D721Med (cell line): Measurements from ENCODE around the gene CCDC24.

Experiments
- DNase-seq: peaks from one replicate; pipeline ENCODE4 v3.0.0; 2011; ENCODE audit warnings: low spot score; ENCODE audit not compliant: insufficient read length
- FAIRE-seq: peaks from 2 replicates; lab custom pipeline; 2011; peaks lifted over from hg19 to GRCh38; lab: Jason Lieb, UNC
- TF ChIP-seq, protein P1 (sequence below): IDR thresholded peaks from 2 replicates; pipeline ENCODE4 v1.5.1; 2012; ENCODE audit warnings: mild to moderate bottlenecking, control low read depth; ENCODE audit not compliant: insufficient read depth; ENCODE audit errors: missing control alignments

CCDC24 gene

DNA sequence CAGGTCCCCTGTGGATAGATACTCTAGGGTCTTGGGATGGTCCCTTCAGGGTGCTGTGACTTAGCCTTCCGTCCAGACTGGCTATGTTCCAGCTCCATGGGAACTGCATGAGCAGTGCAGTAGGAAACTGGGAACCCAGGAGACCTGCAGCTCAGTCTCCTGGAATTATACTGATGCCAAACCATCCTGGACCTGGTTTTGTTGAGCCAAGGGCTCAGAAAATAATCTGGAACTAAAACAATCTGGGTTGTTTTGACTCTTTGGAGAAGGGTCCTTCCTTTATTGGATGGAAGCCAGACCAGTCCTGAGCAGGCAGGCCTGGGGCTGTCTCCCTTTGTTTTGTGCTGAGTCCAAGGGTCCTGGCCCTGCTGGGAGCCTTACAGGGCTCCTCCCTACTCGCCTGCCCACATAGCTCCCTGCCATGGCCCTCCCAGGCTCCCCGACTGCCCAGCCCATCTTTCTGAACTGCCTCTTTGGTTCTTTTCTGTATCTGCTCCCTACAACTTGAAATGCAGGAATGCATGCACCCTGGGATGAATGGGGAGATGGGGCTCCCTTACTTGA lies 43.4 kb upstream of the CCDC24 start:
- FAIRE-seq (no peak), DNase-seq (no peak)
- TF ChIP-seq, protein P1, sequence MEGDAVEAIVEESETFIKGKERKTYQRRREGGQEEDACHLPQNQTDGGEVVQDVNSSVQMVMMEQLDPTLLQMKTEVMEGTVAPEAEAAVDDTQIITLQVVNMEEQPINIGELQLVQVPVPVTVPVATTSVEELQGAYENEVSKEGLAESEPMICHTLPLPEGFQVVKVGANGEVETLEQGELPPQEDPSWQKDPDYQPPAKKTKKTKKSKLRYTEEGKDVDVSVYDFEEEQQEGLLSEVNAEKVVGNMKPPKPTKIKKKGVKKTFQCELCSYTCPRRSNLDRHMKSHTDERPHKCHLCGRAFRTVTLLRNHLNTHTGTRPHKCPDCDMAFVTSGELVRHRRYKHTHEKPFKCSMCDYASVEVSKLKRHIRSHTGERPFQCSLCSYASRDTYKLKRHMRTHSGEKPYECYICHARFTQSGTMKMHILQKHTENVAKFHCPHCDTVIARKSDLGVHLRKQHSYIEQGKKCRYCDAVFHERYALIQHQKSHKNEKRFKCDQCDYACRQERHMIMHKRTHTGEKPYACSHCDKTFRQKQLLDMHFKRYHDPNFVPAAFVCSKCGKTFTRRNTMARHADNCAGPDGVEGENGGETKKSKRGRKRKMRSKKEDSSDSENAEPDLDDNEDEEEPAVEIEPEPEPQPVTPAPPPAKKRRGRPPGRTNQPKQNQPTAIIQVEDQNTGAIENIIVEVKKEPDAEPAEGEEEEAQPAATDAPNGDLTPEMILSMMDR: no peak

DNA sequence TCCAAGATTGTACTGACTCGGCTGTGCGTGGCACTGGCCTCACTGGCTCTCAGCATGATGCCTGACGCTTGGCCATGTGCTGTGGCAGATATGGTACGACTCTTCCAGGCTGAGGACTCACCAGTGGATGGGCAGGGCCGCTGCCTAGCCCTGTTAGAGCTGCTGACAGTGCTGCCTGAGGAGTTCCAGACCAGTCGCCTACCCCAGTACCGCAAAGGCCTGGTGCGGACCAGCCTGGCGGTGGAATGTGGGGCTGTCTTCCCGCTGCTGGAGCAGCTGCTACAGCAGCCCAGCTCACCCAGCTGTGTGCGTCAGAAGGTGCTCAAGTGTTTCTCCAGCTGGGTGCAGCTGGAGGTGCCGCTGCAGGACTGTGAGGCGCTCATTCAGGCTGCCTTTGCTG lies 41.7 kb upstream of the CCDC24 start:
- no peak for FAIRE-seq
- DNase-seq: no peak
- TF ChIP-seq, protein P1: no peak

GRCh38 chr1:43951021-43951985 lies 40.1 kb upstream of the CCDC24 start:
- peak; percentile 82 for FAIRE-seq
- DNase-seq: no peak
- TF ChIP-seq, protein P1: no peak

GRCh38 chr1:43952731-43953346 lies 38.6 kb upstream of the CCDC24 start:
- TF ChIP-seq, protein P1: no peak
- peak; percentile 90 for DNase-seq
- peak; percentile 96 for FAIRE-seq

GRCh38 chr1:43953361-43953760 lies 38.0 kb upstream of the CCDC24 start:
- FAIRE-seq: no peak
- no peak for DNase-seq
- TF ChIP-seq, protein P1: no peak

DNA sequence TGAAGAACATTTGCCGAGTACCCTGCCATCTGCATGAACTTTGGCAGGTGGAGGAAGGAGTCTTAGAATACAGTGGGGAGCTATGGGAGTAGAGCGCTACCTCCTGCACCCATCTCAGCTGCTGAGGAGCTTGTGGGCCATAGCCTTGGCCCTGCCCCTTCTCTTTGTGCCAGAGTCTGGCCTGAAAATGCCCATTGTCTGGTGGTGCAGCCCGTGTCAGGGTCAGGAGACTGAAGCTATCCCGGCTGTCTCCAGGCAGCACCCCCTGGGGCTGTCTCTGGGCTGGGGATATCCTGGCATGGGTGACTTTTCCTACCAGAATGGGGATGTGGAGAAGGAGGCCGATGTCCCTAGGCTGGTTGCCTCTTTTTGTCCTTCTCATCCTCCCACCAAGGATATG lies 37.4 kb upstream of the CCDC24 start:
- FAIRE-seq (no peak), DNase-seq (no peak)
- TF ChIP-seq, protein P1: no peak

DNA sequence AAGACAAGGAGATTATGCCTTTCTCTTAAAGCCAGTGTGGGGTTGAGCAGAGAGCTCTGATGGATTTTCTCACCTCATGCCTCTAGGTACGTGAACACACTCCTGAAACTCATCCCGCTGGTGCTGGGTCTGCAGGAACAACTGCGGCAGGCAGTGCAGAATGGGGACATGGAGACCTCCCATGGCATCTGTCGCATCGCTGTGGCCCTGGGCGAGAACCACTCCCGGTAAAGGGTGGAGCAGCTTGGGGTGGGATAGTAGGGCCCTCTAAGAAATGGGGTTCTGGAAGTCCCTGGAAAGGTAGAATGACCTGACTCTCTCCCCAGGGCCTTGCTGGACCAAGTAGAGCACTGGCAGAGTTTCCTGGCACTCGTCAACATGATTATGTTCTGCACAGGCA lies 35.2 kb upstream of the CCDC24 start:
- TF ChIP-seq, protein P1: no peak
- FAIRE-seq (no peak), DNase-seq (no peak)
